ENCODE measurements around the gene MTARC1.

Gene MTARC1

DNA sequence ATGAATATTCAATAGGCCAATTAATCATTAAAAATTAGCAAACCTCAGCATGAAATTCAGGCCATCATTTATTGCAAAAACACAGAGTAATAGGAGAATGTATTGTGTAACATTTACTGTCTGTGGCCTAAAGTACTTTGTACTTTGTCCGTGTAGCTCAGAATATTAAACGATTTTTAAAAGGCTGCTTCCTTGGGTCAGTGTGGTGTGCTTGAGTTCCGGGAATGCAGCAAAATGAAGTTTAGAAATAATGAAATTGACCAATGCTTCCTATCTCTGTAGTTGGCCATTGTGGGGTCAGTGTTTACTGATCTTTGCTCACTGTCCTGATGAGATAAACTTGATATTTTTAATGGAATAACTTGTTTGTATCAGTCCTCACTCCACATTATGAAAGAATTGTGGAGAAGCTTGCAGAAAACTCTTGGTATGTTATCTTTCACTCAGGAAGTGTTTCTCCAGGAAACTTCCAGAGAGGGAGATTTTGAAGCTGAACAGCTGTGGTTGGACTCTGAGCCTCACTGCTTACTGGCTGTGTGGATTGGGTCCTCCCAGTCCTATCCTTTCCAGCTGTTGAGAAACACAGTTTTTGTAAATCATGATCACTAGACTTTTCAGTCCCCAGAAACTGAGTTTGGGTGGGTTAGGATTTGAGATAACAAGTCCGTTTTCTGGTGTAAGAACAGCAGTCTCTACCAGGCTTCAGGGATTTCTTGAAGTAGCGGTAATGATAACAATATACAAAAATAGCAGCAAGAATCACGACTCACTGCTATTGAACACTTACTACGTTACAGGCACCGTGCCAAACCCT is 19.2 kb upstream of the MTARC1 start:
- no peak for TF ChIP-seq SIN3A (IDR thresholded peaks at IDR 0.05; ENCODE audit: borderline replicate concordance, insufficient read depth, low read length)
- TF ChIP-seq FOXP2 (optimal IDR thresholded peaks at IDR 0.05; ENCODE audit: borderline replicate concordance, extremely low read depth, extremely low read length, insufficient read depth), result no peak
- no peak for TF ChIP-seq TAF1 (IDR thresholded peaks at IDR 0.05; ENCODE audit: borderline replicate concordance, insufficient read depth, low read length)
- TF ChIP-seq, protein P1, sequence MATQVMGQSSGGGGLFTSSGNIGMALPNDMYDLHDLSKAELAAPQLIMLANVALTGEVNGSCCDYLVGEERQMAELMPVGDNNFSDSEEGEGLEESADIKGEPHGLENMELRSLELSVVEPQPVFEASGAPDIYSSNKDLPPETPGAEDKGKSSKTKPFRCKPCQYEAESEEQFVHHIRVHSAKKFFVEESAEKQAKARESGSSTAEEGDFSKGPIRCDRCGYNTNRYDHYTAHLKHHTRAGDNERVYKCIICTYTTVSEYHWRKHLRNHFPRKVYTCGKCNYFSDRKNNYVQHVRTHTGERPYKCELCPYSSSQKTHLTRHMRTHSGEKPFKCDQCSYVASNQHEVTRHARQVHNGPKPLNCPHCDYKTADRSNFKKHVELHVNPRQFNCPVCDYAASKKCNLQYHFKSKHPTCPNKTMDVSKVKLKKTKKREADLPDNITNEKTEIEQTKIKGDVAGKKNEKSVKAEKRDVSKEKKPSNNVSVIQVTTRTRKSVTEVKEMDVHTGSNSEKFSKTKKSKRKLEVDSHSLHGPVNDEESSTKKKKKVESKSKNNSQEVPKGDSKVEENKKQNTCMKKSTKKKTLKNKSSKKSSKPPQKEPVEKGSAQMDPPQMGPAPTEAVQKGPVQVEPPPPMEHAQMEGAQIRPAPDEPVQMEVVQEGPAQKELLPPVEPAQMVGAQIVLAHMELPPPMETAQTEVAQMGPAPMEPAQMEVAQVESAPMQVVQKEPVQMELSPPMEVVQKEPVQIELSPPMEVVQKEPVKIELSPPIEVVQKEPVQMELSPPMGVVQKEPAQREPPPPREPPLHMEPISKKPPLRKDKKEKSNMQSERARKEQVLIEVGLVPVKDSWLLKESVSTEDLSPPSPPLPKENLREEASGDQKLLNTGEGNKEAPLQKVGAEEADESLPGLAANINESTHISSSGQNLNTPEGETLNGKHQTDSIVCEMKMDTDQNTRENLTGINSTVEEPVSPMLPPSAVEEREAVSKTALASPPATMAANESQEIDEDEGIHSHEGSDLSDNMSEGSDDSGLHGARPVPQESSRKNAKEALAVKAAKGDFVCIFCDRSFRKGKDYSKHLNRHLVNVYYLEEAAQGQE (IDR thresholded peaks at IDR 0.05; ENCODE audit: insufficient read depth in 1 of 2, low read depth in 2 of 2, low read length in 2 of 2), result no peak
- no peak for TF ChIP-seq POLR2AphosphoS5 (IDR thresholded peaks at IDR 0.05; ENCODE audit: low read depth, low read length)

DNA sequence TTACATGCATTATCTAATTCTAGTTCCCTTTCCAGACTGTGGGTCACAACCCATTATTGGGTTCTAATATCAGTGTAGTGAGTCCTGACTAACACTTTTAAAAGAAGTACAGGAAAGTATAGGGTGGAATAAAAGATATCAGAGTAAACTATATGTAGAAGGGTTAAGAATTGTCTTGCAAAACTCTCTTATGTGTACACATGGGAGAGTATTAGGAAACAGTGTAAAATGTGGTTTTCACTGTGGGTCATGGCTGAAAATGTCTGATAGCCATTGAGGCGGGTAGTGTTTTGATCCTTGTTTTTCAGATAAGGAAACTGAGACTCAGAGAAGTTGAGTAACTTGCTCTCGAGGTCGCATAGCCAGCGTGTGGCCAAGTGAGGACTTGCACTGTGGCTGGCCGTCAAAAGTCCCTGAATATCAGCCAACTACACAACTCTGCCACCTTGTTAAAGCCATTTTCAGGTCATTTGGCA is 18.5 kb upstream of the MTARC1 start:
- TF ChIP-seq SIN3A (IDR thresholded peaks at IDR 0.05; ENCODE audit: borderline replicate concordance, insufficient read depth, low read length) (no peak), TAF1 (IDR thresholded peaks at IDR 0.05; ENCODE audit: borderline replicate concordance, insufficient read depth, low read length) (no peak), POLR2AphosphoS5 (IDR thresholded peaks at IDR 0.05; ENCODE audit: low read depth, low read length) (no peak), FOXP2 (optimal IDR thresholded peaks at IDR 0.05; ENCODE audit: borderline replicate concordance, extremely low read depth, extremely low read length, insufficient read depth) (no peak)
- TF ChIP-seq, protein P1 (IDR thresholded peaks at IDR 0.05; ENCODE audit: insufficient read depth in 1 of 2, low read depth in 2 of 2, low read length in 2 of 2), result no peak

DNA sequence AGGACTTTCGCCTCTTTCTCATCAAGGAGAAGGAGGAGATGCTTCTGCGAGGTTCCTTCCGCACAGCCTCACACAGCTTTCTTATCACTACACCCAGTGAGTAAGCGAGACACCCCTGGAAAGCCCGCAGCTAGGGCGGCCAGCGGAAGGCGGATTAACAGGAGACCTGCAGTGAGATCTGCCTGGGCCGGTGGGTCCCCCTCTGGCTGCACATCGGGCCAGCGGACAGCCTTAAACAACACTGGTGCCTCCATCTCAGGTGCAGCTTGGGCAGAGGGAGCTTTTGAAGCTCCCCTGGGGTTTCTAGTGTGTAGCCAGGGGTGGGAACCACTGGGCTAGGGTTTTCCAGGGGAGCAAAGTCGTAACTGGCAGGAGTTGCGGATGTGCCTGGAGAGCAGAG is 17.5 kb upstream of the MTARC1 start:
- TF ChIP-seq POLR2AphosphoS5 (IDR thresholded peaks at IDR 0.05; ENCODE audit: low read depth, low read length) (no peak), TAF1 (IDR thresholded peaks at IDR 0.05; ENCODE audit: borderline replicate concordance, insufficient read depth, low read length) (no peak), SIN3A (IDR thresholded peaks at IDR 0.05; ENCODE audit: borderline replicate concordance, insufficient read depth, low read length) (no peak), FOXP2 (optimal IDR thresholded peaks at IDR 0.05; ENCODE audit: borderline replicate concordance, extremely low read depth, extremely low read length, insufficient read depth) (no peak)

DNA sequence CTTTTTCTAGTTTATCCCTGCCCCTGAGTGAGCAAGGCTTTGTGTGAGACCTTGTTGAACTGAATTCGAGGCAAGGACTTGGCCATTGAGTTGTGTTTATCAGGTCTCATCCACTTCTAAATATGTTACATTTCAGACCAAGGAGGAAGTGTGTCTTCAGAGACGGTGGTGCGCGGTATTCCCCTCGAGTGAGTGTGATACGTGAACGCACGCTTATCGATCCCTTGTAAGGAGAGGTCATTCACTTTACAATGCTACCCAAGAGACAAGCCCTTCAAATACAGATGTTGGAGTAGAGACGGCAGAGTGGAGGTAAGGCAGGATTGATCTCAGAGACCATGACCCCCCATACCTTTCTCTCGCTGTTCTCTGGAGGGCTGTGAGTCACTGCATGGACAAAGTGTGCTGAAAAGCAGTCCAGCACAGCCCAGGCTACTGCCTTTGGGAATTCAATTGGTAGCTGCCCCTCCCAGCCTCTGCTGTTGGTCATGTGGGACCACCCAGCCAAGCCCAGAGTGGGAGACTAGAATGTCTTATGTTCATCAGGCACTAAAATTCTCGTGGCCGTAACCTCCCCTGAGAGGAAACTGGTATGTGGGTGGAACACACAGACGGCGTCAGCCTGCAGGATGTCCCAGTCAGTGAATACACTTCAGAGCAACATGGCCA is 16.3 kb upstream of the MTARC1 start:
- TF ChIP-seq POLR2AphosphoS5 (IDR thresholded peaks at IDR 0.05; ENCODE audit: low read depth, low read length) (no peak), TAF1 (IDR thresholded peaks at IDR 0.05; ENCODE audit: borderline replicate concordance, insufficient read depth, low read length) (no peak), FOXP2 (optimal IDR thresholded peaks at IDR 0.05; ENCODE audit: borderline replicate concordance, extremely low read depth, extremely low read length, insufficient read depth) (no peak), SIN3A (IDR thresholded peaks at IDR 0.05; ENCODE audit: borderline replicate concordance, insufficient read depth, low read length) (no peak)
- TF ChIP-seq, protein P1 (IDR thresholded peaks at IDR 0.05; ENCODE audit: insufficient read depth in 1 of 2, low read depth in 2 of 2, low read length in 2 of 2), result no peak

DNA sequence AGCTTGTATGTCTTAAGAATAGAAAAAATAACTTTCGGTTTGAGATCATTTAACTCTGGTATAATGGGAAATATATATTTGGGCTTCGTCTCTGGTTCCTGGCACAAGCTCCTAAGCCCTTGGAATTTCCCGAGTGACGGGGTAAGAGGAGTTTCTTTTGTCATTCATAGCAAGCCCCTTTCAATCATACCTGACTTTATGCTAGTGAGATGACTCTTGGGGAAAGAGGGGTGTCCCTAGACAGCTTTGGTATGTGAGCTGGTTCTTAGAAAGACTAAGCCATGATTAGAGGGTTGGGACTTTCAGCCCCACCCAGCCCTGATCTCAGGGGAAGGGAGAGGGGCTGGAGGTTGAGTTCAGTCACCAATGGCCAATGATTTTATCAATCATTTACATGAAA is 13.9 kb upstream of the MTARC1 start:
- TF ChIP-seq SIN3A (IDR thresholded peaks at IDR 0.05; ENCODE audit: borderline replicate concordance, insufficient read depth, low read length) (no peak), POLR2AphosphoS5 (IDR thresholded peaks at IDR 0.05; ENCODE audit: low read depth, low read length) (no peak)
- TF ChIP-seq, protein P1 (IDR thresholded peaks at IDR 0.05; ENCODE audit: insufficient read depth in 1 of 2, low read depth in 2 of 2, low read length in 2 of 2), result no peak
